Measurements from ENCODE around the gene COA7.

GRCh38 chr1:52706136-52706670, 8.1 kb upstream of the COA7 start:
- TF ChIP-seq POLR2A (IDR thresholded peaks at IDR 0.05) = no peak
- TF ChIP-seq, protein P1, sequence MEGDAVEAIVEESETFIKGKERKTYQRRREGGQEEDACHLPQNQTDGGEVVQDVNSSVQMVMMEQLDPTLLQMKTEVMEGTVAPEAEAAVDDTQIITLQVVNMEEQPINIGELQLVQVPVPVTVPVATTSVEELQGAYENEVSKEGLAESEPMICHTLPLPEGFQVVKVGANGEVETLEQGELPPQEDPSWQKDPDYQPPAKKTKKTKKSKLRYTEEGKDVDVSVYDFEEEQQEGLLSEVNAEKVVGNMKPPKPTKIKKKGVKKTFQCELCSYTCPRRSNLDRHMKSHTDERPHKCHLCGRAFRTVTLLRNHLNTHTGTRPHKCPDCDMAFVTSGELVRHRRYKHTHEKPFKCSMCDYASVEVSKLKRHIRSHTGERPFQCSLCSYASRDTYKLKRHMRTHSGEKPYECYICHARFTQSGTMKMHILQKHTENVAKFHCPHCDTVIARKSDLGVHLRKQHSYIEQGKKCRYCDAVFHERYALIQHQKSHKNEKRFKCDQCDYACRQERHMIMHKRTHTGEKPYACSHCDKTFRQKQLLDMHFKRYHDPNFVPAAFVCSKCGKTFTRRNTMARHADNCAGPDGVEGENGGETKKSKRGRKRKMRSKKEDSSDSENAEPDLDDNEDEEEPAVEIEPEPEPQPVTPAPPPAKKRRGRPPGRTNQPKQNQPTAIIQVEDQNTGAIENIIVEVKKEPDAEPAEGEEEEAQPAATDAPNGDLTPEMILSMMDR (IDR thresholded peaks at IDR 0.05) = no peak
